Adrenal gland (tissue), 5 donors: Measurements from ENCODE around the gene ULBP1.

Source experiments
- CTCF ChIP-seq, 6 experiments: fragments of 450-650 bp in 4 of 6; fragments of 200-600 bp in 2 of 6; sonication (generic) in 1 of 6; IDR thresholded peaks; 1 replicate in 5 of 6; 2 replicates in 1 of 6; pipeline versions ENCODE4 v1.5.1 to v1.8.0; 2016 to 2021; ENCODE audit warnings: antibody characterized with exemption in 6 of 6, mild to moderate bottlenecking in 2 of 6, moderate library complexity in 1 of 6
- POLR2A ChIP-seq, 2 donors: fragments of 450-650 bp; IDR thresholded peaks; one replicate each; pipeline ENCODE4 v1.6.1; 2017; ENCODE audit warnings: antibody characterized with exemption in 2 of 2, mild to moderate bottlenecking in 2 of 2, moderate library complexity in 1 of 2
- donor health status: DM: no; HTN: no; CAD: no.

DNA sequence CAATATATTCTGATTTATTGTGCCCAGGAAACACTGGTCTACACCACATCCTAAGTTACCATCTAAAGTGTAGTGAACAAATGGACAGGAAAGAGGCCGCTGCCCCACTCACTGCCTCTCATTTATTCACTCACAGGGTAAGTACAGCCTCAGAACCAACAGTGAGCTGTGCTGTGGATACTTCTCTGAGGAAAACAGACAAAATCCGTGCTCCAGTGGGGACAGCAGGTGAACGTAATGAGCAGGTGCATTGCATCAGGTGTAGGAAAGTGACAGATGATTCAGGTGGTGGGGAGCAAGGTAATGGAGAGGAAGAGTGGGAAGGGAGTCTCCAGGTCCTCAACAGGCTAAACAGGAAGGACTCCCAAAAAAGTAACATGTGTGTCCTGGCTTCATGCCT lies 30.3 kb upstream of the ULBP1 start:
- TF ChIP-seq POLR2A (IDR thresholded peaks at IDR 0.05) (no peak), CTCF (IDR thresholded peaks at IDR 0.05) (no peak)
